ENCODE data around the gene DNAJC11. TPM values are rescaled to one million over a fixed set of nuclear protein-coding genes. Genes with fewer than 3 reads are reported as not detected.

The DNAJC11 gene
- total and polyA plus RNA-seq, 2 experiments from 2014 or later: 35.3 to 39.5 TPM

DNA sequence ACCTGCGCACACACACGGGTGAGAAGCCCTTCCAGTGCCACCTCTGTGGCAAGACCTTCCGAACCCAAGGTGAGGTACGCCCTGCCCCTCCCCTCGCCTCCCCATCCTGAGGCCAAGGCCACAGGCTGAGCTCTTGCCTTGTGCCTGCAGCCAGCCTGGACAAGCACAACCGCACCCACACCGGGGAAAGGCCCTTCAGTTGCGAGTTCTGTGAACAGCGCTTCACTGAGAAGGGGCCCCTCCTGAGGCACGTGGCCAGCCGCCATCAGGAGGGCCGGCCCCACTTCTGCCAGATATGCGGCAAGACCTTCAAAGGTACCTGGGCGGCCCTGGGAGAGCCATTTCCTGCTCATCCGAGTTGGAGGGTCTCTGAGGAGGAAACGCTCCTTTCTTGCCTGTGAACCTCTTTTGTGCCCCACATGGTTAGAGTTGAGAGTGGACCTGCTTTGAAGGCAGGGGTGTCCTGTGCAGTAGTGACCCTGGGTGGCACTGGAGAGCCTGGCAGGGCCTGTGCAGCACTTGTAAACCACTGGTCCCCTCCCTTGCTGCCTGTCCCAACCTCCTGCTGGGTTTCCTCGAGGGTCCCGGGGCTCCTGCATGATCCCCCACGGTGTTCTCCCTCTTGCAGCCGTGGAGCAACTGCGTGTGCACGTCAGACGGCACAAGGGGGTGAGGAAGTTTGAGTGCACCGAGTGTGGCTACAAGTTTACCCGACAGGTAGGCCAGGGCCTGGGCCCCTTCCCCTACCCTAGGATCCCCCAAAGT lies 113.3 kb downstream of the DNAJC11 start:
- no peaks in the 10 kb centered on the region for H3K36me3 ChIP-seq (replicated peaks; ENCODE audit: insufficient read depth, low read depth)
- no peak overlapping the region for H3K27ac ChIP-seq
- H3K9me3 ChIP-seq (ENCODE audit: low read depth): no peaks in the 10 kb centered on the region
- 95% methylated on average over 25 of the region's 25 CpGs for WGBS (ENCODE audit: low lambda C conversion rate, missing lambda C conversion rate)
- no peak for DNase-seq (ENCODE audit: low spot score)
- H3K79me2 ChIP-seq: peaks cover 14% of the 10 kb centered on the region
- H2AFZ ChIP-seq: no peak overlapping the region
- H3K27me3 ChIP-seq: no peaks in the 10 kb centered on the region
- H3K4me3 ChIP-seq: no peak overlapping the region
- H3K9me2 ChIP-seq (replicated peaks; ENCODE audit: insufficient read depth): no peaks in the 10 kb centered on the region
- TF ChIP-seq, protein P1, sequence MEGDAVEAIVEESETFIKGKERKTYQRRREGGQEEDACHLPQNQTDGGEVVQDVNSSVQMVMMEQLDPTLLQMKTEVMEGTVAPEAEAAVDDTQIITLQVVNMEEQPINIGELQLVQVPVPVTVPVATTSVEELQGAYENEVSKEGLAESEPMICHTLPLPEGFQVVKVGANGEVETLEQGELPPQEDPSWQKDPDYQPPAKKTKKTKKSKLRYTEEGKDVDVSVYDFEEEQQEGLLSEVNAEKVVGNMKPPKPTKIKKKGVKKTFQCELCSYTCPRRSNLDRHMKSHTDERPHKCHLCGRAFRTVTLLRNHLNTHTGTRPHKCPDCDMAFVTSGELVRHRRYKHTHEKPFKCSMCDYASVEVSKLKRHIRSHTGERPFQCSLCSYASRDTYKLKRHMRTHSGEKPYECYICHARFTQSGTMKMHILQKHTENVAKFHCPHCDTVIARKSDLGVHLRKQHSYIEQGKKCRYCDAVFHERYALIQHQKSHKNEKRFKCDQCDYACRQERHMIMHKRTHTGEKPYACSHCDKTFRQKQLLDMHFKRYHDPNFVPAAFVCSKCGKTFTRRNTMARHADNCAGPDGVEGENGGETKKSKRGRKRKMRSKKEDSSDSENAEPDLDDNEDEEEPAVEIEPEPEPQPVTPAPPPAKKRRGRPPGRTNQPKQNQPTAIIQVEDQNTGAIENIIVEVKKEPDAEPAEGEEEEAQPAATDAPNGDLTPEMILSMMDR (IDR thresholded peaks at IDR 0.05; ENCODE audit: poor library complexity): no peak
- TF ChIP-seq EZH2 (IDR thresholded peaks at IDR 0.05; ENCODE audit: borderline replicate concordance) (no peak), EZH2phosphoT487 (IDR thresholded peaks at IDR 0.05; ENCODE audit: low read depth, severe bottlenecking, unreplicated experiment) (no peak)
- H3K4me1 ChIP-seq (ENCODE audit: insufficient read depth): peaks cover under 1% of the 10 kb centered on the region
- no peak overlapping the region for H3K4me2 ChIP-seq
- no peaks in the 10 kb centered on the region for H4K20me1 ChIP-seq (ENCODE audit: insufficient read depth, poor library complexity, severe bottlenecking)

DNA sequence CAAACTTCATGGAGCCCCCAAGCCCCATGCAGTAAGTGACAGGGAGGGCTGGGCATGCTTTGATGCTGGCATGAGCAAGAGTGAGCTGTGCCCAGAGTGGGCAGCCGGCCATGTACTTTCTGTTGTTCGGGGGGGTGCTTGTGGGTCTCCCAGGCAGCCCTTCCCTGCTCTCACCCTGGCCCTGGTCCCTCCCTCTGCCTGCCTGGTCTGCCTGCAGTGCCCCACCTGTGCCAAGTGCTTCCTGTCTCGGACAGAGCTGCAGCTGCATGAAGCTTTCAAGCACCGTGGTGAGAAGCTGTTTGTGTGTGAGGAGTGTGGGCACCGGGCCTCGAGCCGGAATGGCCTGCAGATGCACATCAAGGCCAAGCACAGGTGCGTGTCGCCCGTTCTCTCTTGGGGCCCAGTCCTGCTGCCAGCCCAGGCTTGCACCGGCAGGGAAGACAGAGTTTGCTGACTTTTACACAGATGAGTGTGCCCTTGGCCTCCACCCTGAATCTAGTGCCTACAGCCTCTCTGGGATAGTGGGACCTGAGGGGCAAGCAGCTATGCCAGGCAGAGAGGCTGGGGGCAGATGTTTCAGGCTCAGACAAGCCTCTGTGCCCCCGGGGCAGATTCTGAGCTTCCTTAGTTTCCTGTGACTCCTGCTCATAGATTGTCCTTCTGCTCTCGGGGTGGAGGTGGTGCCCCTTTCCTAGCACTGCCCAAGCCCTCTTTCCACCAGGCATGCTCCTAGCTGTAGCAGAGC lies 114.2 kb downstream of the DNAJC11 start:
- TF ChIP-seq EZH2phosphoT487 (IDR thresholded peaks at IDR 0.05; ENCODE audit: low read depth, severe bottlenecking, unreplicated experiment): no peak
- TF ChIP-seq, protein P1 (IDR thresholded peaks at IDR 0.05; ENCODE audit: poor library complexity): no peak
- TF ChIP-seq EZH2 (IDR thresholded peaks at IDR 0.05; ENCODE audit: borderline replicate concordance): no peak
- Histone ChIP-seq H3K4me1 (ENCODE audit: insufficient read depth) (peaks cover 9% of the 10 kb centered on the region), H2AFZ (no peak overlapping the region), H3K9me3 (ENCODE audit: low read depth) (no peaks in the 10 kb centered on the region), H3K4me3 (no peak overlapping the region), H3K79me2 (peaks cover 21% of the 10 kb centered on the region), H3K36me3 (replicated peaks; ENCODE audit: insufficient read depth, low read depth) (no peaks in the 10 kb centered on the region), H3K9me2 (replicated peaks; ENCODE audit: insufficient read depth) (no peaks in the 10 kb centered on the region), H3K27ac (no peak overlapping the region), H3K27me3 (no peaks in the 10 kb centered on the region), H3K4me2 (no peak overlapping the region), H4K20me1 (ENCODE audit: insufficient read depth, poor library complexity, severe bottlenecking) (no peaks in the 10 kb centered on the region)
- DNase-seq (ENCODE audit: low spot score): no peak
- WGBS (ENCODE audit: low lambda C conversion rate, missing lambda C conversion rate): 92% methylated on average over 13 of the region's 13 CpGs

DNA sequence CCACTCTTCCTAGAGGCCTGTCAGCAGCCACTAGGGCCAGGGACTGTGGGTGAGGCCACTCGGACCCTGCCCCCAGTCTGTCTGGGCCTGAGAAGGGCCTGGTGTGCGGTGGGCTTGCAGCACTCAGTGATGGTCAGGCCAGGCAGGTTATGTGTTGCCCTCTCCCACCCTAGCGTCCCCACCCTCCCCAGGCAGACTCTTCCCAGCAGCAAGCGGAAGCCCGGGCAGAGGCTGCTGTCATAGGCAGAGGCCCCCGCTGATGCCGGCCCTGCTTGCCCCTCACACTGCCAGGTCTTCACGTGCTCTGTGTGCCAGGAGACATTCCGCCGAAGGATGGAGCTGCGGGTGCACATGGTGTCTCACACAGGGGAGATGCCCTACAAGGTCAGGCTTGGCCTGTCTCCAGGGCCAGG lies 115.2 kb downstream of the DNAJC11 start:
- Histone ChIP-seq H3K9me2 (replicated peaks; ENCODE audit: insufficient read depth) (no peaks in the 10 kb centered on the region), H3K27ac (no peak overlapping the region), H3K79me2 (peaks cover 26% of the 10 kb centered on the region), H3K4me2 (no peak overlapping the region), H4K20me1 (ENCODE audit: insufficient read depth, poor library complexity, severe bottlenecking) (no peaks in the 10 kb centered on the region), H3K4me3 (no peak overlapping the region), H3K4me1 (ENCODE audit: insufficient read depth) (peaks cover 18% of the 10 kb centered on the region), H3K36me3 (replicated peaks; ENCODE audit: insufficient read depth, low read depth) (no peaks in the 10 kb centered on the region), H2AFZ (no peak overlapping the region), H3K27me3 (no peaks in the 10 kb centered on the region), H3K9me3 (ENCODE audit: low read depth) (no peaks in the 10 kb centered on the region)
- TF ChIP-seq EZH2phosphoT487 (IDR thresholded peaks at IDR 0.05; ENCODE audit: low read depth, severe bottlenecking, unreplicated experiment): no peak
- TF ChIP-seq EZH2 (IDR thresholded peaks at IDR 0.05; ENCODE audit: borderline replicate concordance): no peak
- TF ChIP-seq, protein P1 (IDR thresholded peaks at IDR 0.05; ENCODE audit: poor library complexity): no peak
- 95% methylated on average over 10 of the region's 11 CpGs for WGBS (ENCODE audit: low lambda C conversion rate, missing lambda C conversion rate)
- DNase-seq (ENCODE audit: low spot score): no peak

Measured in hepatocyte (in vitro differentiated cells).